H1 (cell line): ENCODE data around the gene EPHB1. TPM values are rescaled to one million over a fixed set of nuclear protein-coding genes. Genes with fewer than 3 reads are reported as not detected.
A peak's percentile ranks its signal among the peaks of the same experiment; 100 is the strongest.

Experiments used
- CTCF ChIA-PET: fragments of 300-600 bp; sonication (Branson Sonifier 250); formaldehyde crosslinking; loops from one replicate; lab custom pipeline; 2021; ENCODE audit not compliant: partially characterized antibody; lab: Charles Lee
- POLR2A ChIA-PET: fragments of 300-600 bp; sonication (Branson Sonifier 250); formaldehyde crosslinking; loops from one replicate; lab custom pipeline; 2021; ENCODE audit warnings: inconsistent platforms; ENCODE audit not compliant: partially characterized antibody; lab: Charles Lee
- DNase-seq, 2 experiments: peaks; one replicate each; pipeline versions ENCODE4 v3.0.0 to v3.0.0-alpha.2; 2010 to 2022; ENCODE audit warnings: low spot score in 2 of 2, low read depth in 1 of 2, mixed read lengths in 1 of 2
- FAIRE-seq: peaks from 2 replicates; lab custom pipeline; 2011; peaks lifted over from hg19 to GRCh38; lab: Jason Lieb, UNC
- H2AFZ ChIP-seq: 2 replicates; pipeline ENCODE4 v1.8.1; 2012; ENCODE audit warnings: low read length, inconsistent platforms
- H2AK5ac ChIP-seq: 2 replicates; pipeline ENCODE4 v1.6.1; 2013; ENCODE audit warnings: low read depth, low read length
- H2BK120ac ChIP-seq: replicated peaks from 2 replicates; pipeline ENCODE3; 2013; ENCODE audit warnings: low read depth, low read length, inconsistent platforms
- H2BK12ac ChIP-seq: 2 replicates; pipeline ENCODE4 v1.6.1; 2013; ENCODE audit warnings: low read depth, low read length
- H2BK15ac ChIP-seq: 2 replicates; pipeline ENCODE4 v1.6.1; 2013; ENCODE audit warnings: low read length
- H2BK20ac ChIP-seq: 2 replicates; pipeline ENCODE4 v1.6.1; 2013; ENCODE audit warnings: low read length
- H2BK5ac ChIP-seq: 2 replicates; pipeline ENCODE4 v1.6.1; 2013; ENCODE audit warnings: low read depth, low read length
- H3K14ac ChIP-seq: 2 replicates; pipeline ENCODE4 v1.6.1; 2013; ENCODE audit warnings: inconsistent platforms; ENCODE audit not compliant: insufficient read length
- H3K18ac ChIP-seq: 2 replicates; pipeline ENCODE4 v1.6.1; 2013; ENCODE audit warnings: low read length; ENCODE audit errors: extremely low read depth
- H3K23ac ChIP-seq: 2 replicates; pipeline ENCODE4 v1.6.1; 2013; ENCODE audit warnings: inconsistent platforms; ENCODE audit not compliant: insufficient read length
- H3K23me2 ChIP-seq: 2 replicates; pipeline ENCODE4 v1.6.1; 2013; ENCODE audit warnings: low read depth, low read length
- H3K27ac ChIP-seq: 2 replicates; pipeline ENCODE4 v1.6.1; 2011; ENCODE audit warnings: low read depth, low read length, inconsistent platforms
- H3K27me3 ChIP-seq, 4 experiments: replicated peaks in 1 of 4; 1 replicate in 1 of 4; 2 replicates in 3 of 4; pipeline versions ENCODE4 v1.6.1 to v1.8.1; 2011 to 2013; ENCODE audit warnings: low read length in 3 of 4, mild to moderate bottlenecking in 3 of 4, inconsistent platforms in 2 of 4, mixed read lengths in 2 of 4, moderate library complexity in 1 of 4; ENCODE audit not compliant: control insufficient read depth in 3 of 4, insufficient read depth in 3 of 4; ENCODE audit errors: extremely low read depth in 1 of 4
- H3K36me3 ChIP-seq, 4 experiments: 2 replicates each; pipeline versions ENCODE4 v1.6.1 to v1.8.1; 2011 to 2013; ENCODE audit warnings: mild to moderate bottlenecking in 4 of 4, low read length in 3 of 4, moderate library complexity in 2 of 4, control low read depth in 1 of 4, inconsistent platforms in 1 of 4; ENCODE audit not compliant: insufficient read depth in 4 of 4, control insufficient read depth in 2 of 4
- H3K4ac ChIP-seq: replicated peaks from 2 replicates; pipeline ENCODE3; 2013; ENCODE audit warnings: low read length, low read depth, mixed read lengths, inconsistent platforms; ENCODE audit not compliant: insufficient read length
- H3K4me1 ChIP-seq, 4 experiments: replicated peaks in 1 of 4; 1 replicate in 1 of 4; 2 replicates in 3 of 4; pipeline versions ENCODE4 v1.6.1 to v1.8.1; 2011 to 2013; ENCODE audit warnings: low read length in 3 of 4, inconsistent platforms in 2 of 4, mixed read lengths in 1 of 4; ENCODE audit not compliant: insufficient read depth in 4 of 4, control insufficient read depth in 3 of 4
- H3K4me2 ChIP-seq, 2 experiments: 2 replicates each; pipeline versions ENCODE4 v1.6.1 to v1.8.1; 2011 to 2013; ENCODE audit warnings: low read depth in 2 of 2, low read length in 2 of 2, control low read depth in 1 of 2, inconsistent platforms in 1 of 2, mild to moderate bottlenecking in 1 of 2; ENCODE audit not compliant: insufficient read depth in 1 of 2
- H3K4me3 ChIP-seq, 4 experiments: fragments of 200-600, 300-600 bp in 1 of 4; sonication (generic), shearing (Covaris generic), sonication (Bioruptor Twin) in 1 of 4; 2 replicates each; pipeline versions ENCODE4 v1.5.1 to v1.8.1; 2011 to 2016; ENCODE audit warnings: low read length in 4 of 4, low read depth in 3 of 4, control low read depth in 2 of 4, inconsistent platforms in 2 of 4, mild to moderate bottlenecking in 2 of 4, mixed read lengths in 1 of 4, moderate library complexity in 1 of 4; ENCODE audit not compliant: insufficient read depth in 2 of 4; ENCODE audit errors: extremely low read depth in 1 of 4
- H3K56ac ChIP-seq: replicated peaks from 2 replicates; pipeline ENCODE3; 2013; ENCODE audit warnings: low read depth, mild to moderate bottlenecking, mixed read lengths, low read length, inconsistent platforms; ENCODE audit not compliant: insufficient read length
- H3K79me1 ChIP-seq: 2 replicates; pipeline ENCODE4 v1.6.1; 2013; ENCODE audit warnings: low read depth, low read length, control low read depth
- H3K79me2 ChIP-seq, 2 experiments: 2 replicates each; pipeline versions ENCODE4 v1.6.1 to v1.8.1; 2012 to 2013; ENCODE audit warnings: low read length in 2 of 2, mild to moderate bottlenecking in 2 of 2, inconsistent platforms in 1 of 2; ENCODE audit not compliant: insufficient read depth in 2 of 2, control insufficient read depth in 1 of 2
- H3K9ac ChIP-seq, 4 experiments: replicated peaks in 1 of 4; 1 replicate in 1 of 4; 2 replicates in 3 of 4; pipeline versions ENCODE4 v1.6.1 to v1.8.1; 2011 to 2013; ENCODE audit warnings: low read depth in 3 of 4, low read length in 3 of 4, control low read depth in 2 of 4, mild to moderate bottlenecking in 2 of 4, moderate library complexity in 2 of 4, inconsistent platforms in 1 of 4; ENCODE audit errors: extremely low read depth in 1 of 4
- H3K9me3 ChIP-seq, 2 experiments: 2 replicates each; pipeline versions ENCODE4 v1.6.1 to v1.8.1; 2012 to 2013; ENCODE audit warnings: mild to moderate bottlenecking in 2 of 2, moderate library complexity in 2 of 2, control low read depth in 1 of 2, inconsistent platforms in 1 of 2, low read depth in 1 of 2, low read length in 1 of 2, mixed read lengths in 1 of 2; ENCODE audit not compliant: insufficient read depth in 2 of 2
- H4K20me1 ChIP-seq, 2 experiments: replicated peaks in 1 of 2; 2 replicates each; pipeline versions ENCODE3 to v1.8.1; 2011 to 2013; ENCODE audit warnings: inconsistent platforms in 2 of 2, low read length in 2 of 2, mild to moderate bottlenecking in 1 of 2; ENCODE audit not compliant: insufficient read depth in 2 of 2, control insufficient read depth in 1 of 2
- H4K5ac ChIP-seq: 2 replicates; pipeline ENCODE4 v1.6.1; 2013; ENCODE audit warnings: low read length, low read depth, mixed read lengths, inconsistent platforms; ENCODE audit not compliant: insufficient read length
- H4K8ac ChIP-seq: 2 replicates; pipeline ENCODE4 v1.8.0; 2013; ENCODE audit warnings: mild to moderate bottlenecking, moderate library complexity, low read length, inconsistent platforms; ENCODE audit not compliant: insufficient read depth; ENCODE audit errors: extremely low read depth
- H4K91ac ChIP-seq: replicated peaks from 2 replicates; pipeline ENCODE3; 2013; ENCODE audit warnings: low read length, mixed read lengths, inconsistent platforms; ENCODE audit not compliant: insufficient read length
- BRCA1 ChIP-seq: IDR thresholded peaks from 2 replicates; pipeline ENCODE4 v1.6.1; 2012; ENCODE audit warnings: low read depth, low read length, improper control_type of control experiment
- CEBPB ChIP-seq: IDR thresholded peaks from 2 replicates; pipeline ENCODE4 v1.6.1; 2012; ENCODE audit warnings: low read depth, low read length
- HDAC6 ChIP-seq: IDR thresholded peaks from one replicate; pipeline ENCODE4 v1.7.1; 2012; ENCODE audit warnings: low read depth, mild to moderate bottlenecking, inconsistent platforms, low read length, moderate library complexity
- MAFK ChIP-seq: IDR thresholded peaks from 2 replicates; pipeline ENCODE4 v1.6.1; 2012; ENCODE audit warnings: low read depth, mild to moderate bottlenecking, improper control_type of control experiment, low read length
- MAX ChIP-seq: IDR thresholded peaks from 2 replicates; pipeline ENCODE4 v1.6.1; 2012; ENCODE audit warnings: inconsistent platforms
- PHF8 ChIP-seq: fragments of 200-600 bp; sonication (generic); conservative IDR thresholded peaks from 2 replicates; pipeline ENCODE4 v1.7.1; 2012; ENCODE audit warnings: low read depth, mild to moderate bottlenecking, inconsistent platforms, low read length, moderate library complexity
- RNF2 ChIP-seq: fragments of 200-900, 300-1000 bp; sonication (generic); IDR thresholded peaks from 2 replicates; pipeline ENCODE4 v1.7.1; 2016; ENCODE audit warnings: borderline replicate concordance, low read depth, mild to moderate bottlenecking, antibody characterized with exemption, low read length; ENCODE audit not compliant: poor library complexity, severe bottlenecking; ENCODE audit errors: missing control alignments
- RXRA ChIP-seq: IDR thresholded peaks from 2 replicates; pipeline ENCODE4 v1.6.1; 2011; ENCODE audit warnings: low read depth, mild to moderate bottlenecking, low read length, moderate library complexity; ENCODE audit not compliant: insufficient read depth
- SIX5 ChIP-seq: IDR thresholded peaks from 2 replicates; pipeline ENCODE4 v1.6.1; 2011; ENCODE audit warnings: mild to moderate bottlenecking, low read depth, low read length
- SP2 ChIP-seq: IDR thresholded peaks from 2 replicates; pipeline ENCODE4 v1.6.1; 2012; ENCODE audit warnings: mild to moderate bottlenecking, low read length, inconsistent platforms
- SRF ChIP-seq: IDR thresholded peaks from 2 replicates; pipeline ENCODE4 v1.6.1; 2011; ENCODE audit warnings: mild to moderate bottlenecking, low read depth, low read length, moderate library complexity
- TBP ChIP-seq: IDR thresholded peaks from 2 replicates; pipeline ENCODE4 v1.6.1; 2011; ENCODE audit warnings: low read depth, low read length, improper control_type of control experiment
- YY1 ChIP-seq: IDR thresholded peaks from 2 replicates; pipeline ENCODE4 v1.6.1; 2011; ENCODE audit warnings: low read depth, mild to moderate bottlenecking, low read length
- ZNF274 ChIP-seq: IDR thresholded peaks from 2 replicates; pipeline ENCODE4 v1.7.0; 2012; ENCODE audit warnings: low read length, borderline replicate concordance; ENCODE audit errors: extremely low read depth
- WGBS, 2 experiments: shearing (Covaris generic) in 1 of 2; methylation state at CpG; one replicate each; pipeline versions ENCODE4 v1.1.6 to v1.1.7; 2013 to 2015; ENCODE audit warnings: low lambda C conversion rate in 2 of 2, mixed read lengths in 2 of 2, inconsistent platforms in 1 of 2, low coverage in 1 of 2, missing lambda C conversion rate in 1 of 2; ENCODE audit not compliant: insufficient replicate concordance in 2 of 2, insufficient coverage in 1 of 2, insufficient read length in 1 of 2; ENCODE audit errors: extremely low coverage in 1 of 2, missing lambda C conversion rate in 1 of 2; 5-methylcytosine and 5-hydroxymethylcytosine counted together
- polyA plus RNA-seq, 7 experiments: library from polyadenylated mRNA; depleted of rRNA in 3 of 7; stranded (reverse) in 5 of 7; unstranded in 2 of 7; fragments of >200 nt in 5 of 7; fragments of 200-250 nt in 2 of 7; gene quantifications; 1 replicate in 5 of 7; 2 replicates in 1 of 7; 4 replicates in 1 of 7; pipeline versions ENCODE4 v1.2.1 to v1.2.3, GENCODE V29; 2011 to 2013; ENCODE audit warnings: missing spikeins in 2 of 7, mixed read lengths in 2 of 7
- total RNA-seq: library from RNA; stranded (reverse); fragmentation: NEBNext Ultra II Directional; extraction: Animal tissue kit (Norgen Biotek cat#: 25700); gene quantifications from 2 replicates; pipeline ENCODE4 v1.2.1, GENCODE V29; 2021

EPHB1 gene
- total and polyA plus RNA-seq, 2 of the 8 experiments (the other 6 are each of a cell fraction or from before 2014, with no cell fraction given): 3.5 to 5.9 TPM

- DNase-seq: no peak
- no peaks in the 10 kb centered on the region for H3K79me1 ChIP-seq
- H2BK20ac ChIP-seq: no peak overlapping the region
- no peak overlapping the region for H3K4me3 ChIP-seq
- H2BK15ac ChIP-seq: peak overlapping the region; percentile 31; the same call in 1 of the 2 replicates
- no peak overlapping the region for H2AK5ac ChIP-seq
- no peak overlapping the region for H4K8ac ChIP-seq
- H3K27me3 ChIP-seq: no peaks in the 10 kb centered on the region
- no peak overlapping the region for H2BK5ac ChIP-seq
- H3K56ac ChIP-seq: no peak overlapping the region
- no peak overlapping the region for H3K4ac ChIP-seq
- no peak overlapping the region for H2BK12ac ChIP-seq
- no peak overlapping the region for H3K9ac ChIP-seq
- no peaks in the 10 kb centered on the region for H3K36me3 ChIP-seq
- 75% methylated on average over 3 of the region's 3 CpGs; no CpG with 5 or more reads in 1 of the 2 experiments for WGBS, 2 experiments
- 0 out of 2 replicates have a peak overlapping the region, but pooled peaks have one; percentile 25 for H3K18ac ChIP-seq
- H3K23me2 ChIP-seq: peaks cover 3% of the 10 kb centered on the region; the same call in 1 of the 2 replicates
- H4K5ac ChIP-seq: no peak overlapping the region
- ChIA-PET POLR2A (no interaction called here), CTCF (interaction anchor here (1.2 kb wide), 1 partner anchor 266 kb away, joined by 4 read pairs; no protein-coding TSS in a partner anchor)
- H3K14ac ChIP-seq: no peak overlapping the region
- H4K20me1 ChIP-seq: peaks cover 0 to 2% of the 10 kb centered on the region in 2 experiments
- H3K4me1 ChIP-seq: peaks cover 0 to 8% (median 5%) of the 10 kb centered on the region in 4 experiments; a peak in 5 of 7 replicates
- no peak overlapping the region for H3K23ac ChIP-seq
- no peak overlapping the region for H3K27ac ChIP-seq
- no peak for FAIRE-seq
- H3K79me2 ChIP-seq: no peaks in the 10 kb centered on the region
- no peak overlapping the region for H3K4me2 ChIP-seq
- no peak overlapping the region for H2BK120ac ChIP-seq
- no peaks in the 10 kb centered on the region for H3K9me3 ChIP-seq
- H4K91ac ChIP-seq: no peak overlapping the region
- H2AFZ ChIP-seq: no peak overlapping the region
- TF ChIP-seq RNF2 (no peak), BRCA1 (no peak), YY1 (no peak), TBP (no peak), ZNF274 (no peak), RXRA (no peak), SP2 (no peak), CEBPB (no peak), PHF8 (no peak), SRF (no peak), MAX (no peak), MAFK (no peak), HDAC6 (no peak), SIX5 (no peak)
Observed at GRCh38 chr3:135103917-135104316, 308.9 kb downstream of the EPHB1 start.
